PC-3 (cell line): Measurements from ENCODE around the gene MAP3K5.

ENCODE experiments used
- EZH2 ChIP-seq: fragments of 300-600 bp; sonication (generic); IDR thresholded peaks from one replicate; pipeline ENCODE4 v1.6.1; 2017; ENCODE audit warnings: antibody characterized with exemption, mild to moderate bottlenecking, low read length; ENCODE audit not compliant: unreplicated experiment
- EZH2phosphoT487 ChIP-seq: fragments of 300-600 bp; sonication (generic); IDR thresholded peaks from 2 replicates; pipeline ENCODE4 v1.6.1; 2018; ENCODE audit warnings: mild to moderate bottlenecking, antibody characterized with exemption, low read length, borderline replicate concordance
- TF ChIP-seq, protein P1 (sequence below): fragments of 300-600 bp; sonication (generic); conservative IDR thresholded peaks from 2 replicates; pipeline ENCODE4 v1.5.1; 2017; ENCODE audit warnings: antibody characterized with exemption, low read depth, mild to moderate bottlenecking, low read length

DNA sequence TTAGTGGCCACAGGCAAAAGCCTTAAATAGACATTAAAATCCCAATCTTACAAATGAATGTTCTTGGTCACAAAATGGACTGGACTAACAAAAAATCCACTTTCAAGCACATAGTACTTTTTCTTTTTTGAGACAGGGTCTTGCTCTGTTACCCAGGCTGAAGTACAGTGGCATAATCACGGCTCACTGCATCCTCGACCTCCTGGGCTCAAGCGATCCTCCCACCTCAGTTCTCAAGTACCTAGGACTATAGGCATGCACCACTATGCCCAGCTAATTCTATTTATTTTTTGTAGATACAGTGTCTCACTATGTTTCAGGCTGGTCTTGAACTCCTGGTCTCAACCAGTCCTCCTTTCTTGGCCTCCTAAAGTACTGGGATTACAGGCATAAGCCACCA lies 59.4 kb downstream of the MAP3K5 start:
- TF ChIP-seq EZH2 (no peak), EZH2phosphoT487 (no peak)
- TF ChIP-seq, protein P1, sequence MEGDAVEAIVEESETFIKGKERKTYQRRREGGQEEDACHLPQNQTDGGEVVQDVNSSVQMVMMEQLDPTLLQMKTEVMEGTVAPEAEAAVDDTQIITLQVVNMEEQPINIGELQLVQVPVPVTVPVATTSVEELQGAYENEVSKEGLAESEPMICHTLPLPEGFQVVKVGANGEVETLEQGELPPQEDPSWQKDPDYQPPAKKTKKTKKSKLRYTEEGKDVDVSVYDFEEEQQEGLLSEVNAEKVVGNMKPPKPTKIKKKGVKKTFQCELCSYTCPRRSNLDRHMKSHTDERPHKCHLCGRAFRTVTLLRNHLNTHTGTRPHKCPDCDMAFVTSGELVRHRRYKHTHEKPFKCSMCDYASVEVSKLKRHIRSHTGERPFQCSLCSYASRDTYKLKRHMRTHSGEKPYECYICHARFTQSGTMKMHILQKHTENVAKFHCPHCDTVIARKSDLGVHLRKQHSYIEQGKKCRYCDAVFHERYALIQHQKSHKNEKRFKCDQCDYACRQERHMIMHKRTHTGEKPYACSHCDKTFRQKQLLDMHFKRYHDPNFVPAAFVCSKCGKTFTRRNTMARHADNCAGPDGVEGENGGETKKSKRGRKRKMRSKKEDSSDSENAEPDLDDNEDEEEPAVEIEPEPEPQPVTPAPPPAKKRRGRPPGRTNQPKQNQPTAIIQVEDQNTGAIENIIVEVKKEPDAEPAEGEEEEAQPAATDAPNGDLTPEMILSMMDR = no peak
